Esophagus muscularis mucosa (tissue), 4 donors: Measurements from ENCODE around the gene SUMO3. TPM values are rescaled to one million over a fixed set of nuclear protein-coding genes. Genes with fewer than 3 reads are reported as not detected.

Experiments
- DNase-seq: peaks from one replicate; pipeline ENCODE4 v3.0.0-alpha.2; 2017; ENCODE audit errors: extremely low spot score
- H3K27ac ChIP-seq, 4 donors: fragments of 200-600 bp; sonication (generic); replicated peaks in 1 of 4; 1 replicate in 3 of 4; 2 replicates in 1 of 4; pipeline ENCODE4 v1.5.1; 2016 to 2019; ENCODE audit warnings: mild to moderate bottlenecking in 1 of 4
- H3K27me3 ChIP-seq, 4 donors: fragments of 200-600 bp; sonication (generic); one replicate each; pipeline versions ENCODE4 v1.5.1 to v1.6.0; 2016 to 2019
- H3K36me3 ChIP-seq, 4 donors: fragments of 200-600 bp; sonication (generic); one replicate each; pipeline ENCODE4 v1.5.1; 2016 to 2019
- H3K4me1 ChIP-seq, 4 donors: fragments of 200-600 bp; sonication (generic); one replicate each; pipeline ENCODE4 v1.5.1; 2016 to 2019
- H3K4me3 ChIP-seq, 4 donors: fragments of 200-600 bp; sonication (generic); 1 replicate in 2 of 4; 2 replicates in 2 of 4; pipeline ENCODE4 v1.5.1; 2016 to 2019; ENCODE audit warnings: mild to moderate bottlenecking in 4 of 4, moderate library complexity in 1 of 4
- H3K9me3 ChIP-seq, 4 donors: fragments of 200-600 bp; sonication (generic); 1 replicate in 3 of 4; 2 replicates in 1 of 4; pipeline ENCODE4 v1.5.1; 2016 to 2019
- EP300 ChIP-seq: sonication (generic); formaldehyde crosslinking; IDR thresholded peaks from one replicate; pipeline ENCODE4 v1.6.1; 2017; ENCODE audit warnings: antibody characterized with exemption
- POLR2A ChIP-seq: fragments of 450-650 bp; IDR thresholded peaks from one replicate; pipeline ENCODE4 v1.6.1; 2017; ENCODE audit warnings: antibody characterized with exemption, moderate library complexity, mild to moderate bottlenecking, low read depth
- POLR2AphosphoS5 ChIP-seq, 2 donors: sonication (generic); formaldehyde crosslinking; IDR thresholded peaks; one replicate each; pipeline ENCODE4 v1.6.1; 2017; ENCODE audit warnings: antibody characterized with exemption in 2 of 2
- WGBS: methylation state at CpG from one replicate; pipeline ENCODE4 v1.1.5; 2018; 5-methylcytosine and 5-hydroxymethylcytosine counted together
- intact Hi-C: fragments of 100-400 bp; cut with DNase I; formaldehyde crosslinking; loops from one replicate; pipeline ENCODE4 v1.15.1; 2023
- total RNA-seq, 4 donors: library from RNA; depleted of rRNA; stranded (reverse); fragments of >200 nt; gene quantifications; one replicate each; pipeline versions ENCODE4 v1.1.0 to v1.2.1, GENCODE V29; 2016
- TF ChIP-seq, protein P1 (sequence below), 3 experiments: fragments of 200-600 bp in 2 of 3; fragments of 450-650 bp in 1 of 3; sonication (generic) in 2 of 3; IDR thresholded peaks; one replicate each; pipeline ENCODE4 v1.5.1; 2017 to 2019; ENCODE audit warnings: antibody characterized with exemption in 3 of 3, mild to moderate bottlenecking in 2 of 3, moderate library complexity in 1 of 3

SUMO3 gene
- total RNA-seq, 4 donors from 2014 or later, result 46.1 to 52.2 (median 48.6) TPM

DNA sequence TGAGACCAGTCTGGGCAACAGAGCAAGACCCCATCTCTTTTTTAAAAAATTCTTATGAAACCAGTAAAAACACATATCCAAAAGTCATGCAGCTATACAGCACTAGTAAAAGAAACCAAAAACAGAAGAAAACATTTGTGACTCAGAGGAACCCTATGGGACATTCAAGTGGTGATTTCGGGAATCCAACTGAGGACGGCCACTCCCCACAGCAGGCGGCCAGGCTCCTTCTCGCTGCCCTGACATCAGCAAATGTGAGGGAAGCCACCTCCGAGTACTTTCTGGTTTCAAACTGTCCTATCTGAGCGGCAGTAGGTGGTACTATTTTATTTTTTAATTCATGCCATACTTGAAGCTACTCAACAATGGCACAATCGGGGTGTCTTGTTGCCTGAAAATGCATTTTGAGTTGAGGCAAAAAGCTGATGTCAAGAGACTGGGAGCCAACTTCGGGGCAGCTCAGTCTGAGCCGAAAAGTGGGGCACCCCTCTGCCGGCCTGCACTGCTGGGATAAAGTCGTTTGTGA lies 3.3 kb downstream of the SUMO3 start:
- H3K4me3 ChIP-seq, result no peak overlapping the region
- peaks cover 24 to 51% (median 41%) of the 10 kb centered on the region in 4 donors for H3K4me1 ChIP-seq
- no peak for DNase-seq
- 77% methylated on average over 11 of the region's 11 CpGs for WGBS
- H3K36me3 ChIP-seq, result peaks cover 0 to 46% (median 34%) of the 10 kb centered on the region in 4 donors
- intact Hi-C loops, result loop anchor here (5.0 kb wide), 2 partner anchors 58 to 118 kb away; partner anchors contain the start of gene PTTG1IP
- no peaks in the 10 kb centered on the region for H3K27me3 ChIP-seq
- no peak overlapping the region for H3K27ac ChIP-seq
- no peak for TF ChIP-seq EP300
- TF ChIP-seq POLR2AphosphoS5 (IDR thresholded peaks at IDR 0.05), result no peak
- TF ChIP-seq, protein P1, sequence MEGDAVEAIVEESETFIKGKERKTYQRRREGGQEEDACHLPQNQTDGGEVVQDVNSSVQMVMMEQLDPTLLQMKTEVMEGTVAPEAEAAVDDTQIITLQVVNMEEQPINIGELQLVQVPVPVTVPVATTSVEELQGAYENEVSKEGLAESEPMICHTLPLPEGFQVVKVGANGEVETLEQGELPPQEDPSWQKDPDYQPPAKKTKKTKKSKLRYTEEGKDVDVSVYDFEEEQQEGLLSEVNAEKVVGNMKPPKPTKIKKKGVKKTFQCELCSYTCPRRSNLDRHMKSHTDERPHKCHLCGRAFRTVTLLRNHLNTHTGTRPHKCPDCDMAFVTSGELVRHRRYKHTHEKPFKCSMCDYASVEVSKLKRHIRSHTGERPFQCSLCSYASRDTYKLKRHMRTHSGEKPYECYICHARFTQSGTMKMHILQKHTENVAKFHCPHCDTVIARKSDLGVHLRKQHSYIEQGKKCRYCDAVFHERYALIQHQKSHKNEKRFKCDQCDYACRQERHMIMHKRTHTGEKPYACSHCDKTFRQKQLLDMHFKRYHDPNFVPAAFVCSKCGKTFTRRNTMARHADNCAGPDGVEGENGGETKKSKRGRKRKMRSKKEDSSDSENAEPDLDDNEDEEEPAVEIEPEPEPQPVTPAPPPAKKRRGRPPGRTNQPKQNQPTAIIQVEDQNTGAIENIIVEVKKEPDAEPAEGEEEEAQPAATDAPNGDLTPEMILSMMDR (IDR thresholded peaks at IDR 0.05), result no peak
- TF ChIP-seq POLR2A, result no peak
- peaks cover 0 to 11% (median 3%) of the 10 kb centered on the region in 4 donors for H3K9me3 ChIP-seq

DNA sequence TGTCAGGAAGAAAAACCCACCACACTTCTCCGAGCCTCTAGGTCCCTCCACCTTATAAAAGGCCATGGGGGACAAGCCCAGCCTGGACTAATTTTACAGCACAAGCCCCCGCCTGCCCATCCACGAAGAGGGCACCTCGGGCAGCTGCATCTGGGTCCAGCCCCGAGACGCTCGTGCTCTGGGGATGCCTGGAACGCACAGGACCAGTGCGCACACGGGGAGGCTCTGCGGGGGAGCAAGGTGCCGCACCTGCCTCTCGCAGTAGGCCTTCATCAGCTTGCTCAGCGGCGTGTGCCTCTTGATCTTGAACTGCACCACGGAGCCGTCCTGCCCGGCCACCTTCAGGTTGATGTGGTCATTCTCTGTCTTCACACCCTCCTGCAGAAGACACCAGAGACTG lies 4.1 kb downstream of the SUMO3 start:
- no peaks in the 10 kb centered on the region for H3K27me3 ChIP-seq
- H3K9me3 ChIP-seq, result peaks cover 0 to 2% (median 0%) of the 10 kb centered on the region in 4 donors
- no peak for TF ChIP-seq POLR2A
- TF ChIP-seq, protein P1 (IDR thresholded peaks at IDR 0.05), result no peak
- TF ChIP-seq EP300, result no peak
- no peak for TF ChIP-seq POLR2AphosphoS5 (IDR thresholded peaks at IDR 0.05)
- DNase-seq, result no peak
- intact Hi-C loops, result no loop called here
- H3K36me3 ChIP-seq, result peaks cover 3 to 55% (median 42%) of the 10 kb centered on the region in 4 donors
- H3K4me1 ChIP-seq, result peaks cover 22 to 50% (median 38%) of the 10 kb centered on the region in 4 donors
- H3K4me3 ChIP-seq, result no peak overlapping the region
- 92% methylated on average over 16 of the region's 18 CpGs for WGBS
- H3K27ac ChIP-seq, result no peak overlapping the region

GRCh38 chr21:44813149-44813548 lies 4.7 kb downstream of the SUMO3 start:
- Histone ChIP-seq H3K9me3 (no peaks in the 10 kb centered on the region), H3K27ac (no peak overlapping the region), H3K4me3 (no peak overlapping the region), H3K4me1 (peaks cover 19 to 44% (median 34%) of the 10 kb centered on the region in 4 donors), H3K36me3 (peaks cover 8 to 60% (median 48%) of the 10 kb centered on the region in 4 donors), H3K27me3 (no peaks in the 10 kb centered on the region)
- TF ChIP-seq EP300 (no peak), POLR2AphosphoS5 (IDR thresholded peaks at IDR 0.05) (no peak), POLR2A (no peak)
- TF ChIP-seq, protein P1 (IDR thresholded peaks at IDR 0.05), result no peak
- WGBS, result 90% methylated on average over 10 of the region's 10 CpGs
- intact Hi-C loops, result no loop called here
- no peak for DNase-seq

DNA sequence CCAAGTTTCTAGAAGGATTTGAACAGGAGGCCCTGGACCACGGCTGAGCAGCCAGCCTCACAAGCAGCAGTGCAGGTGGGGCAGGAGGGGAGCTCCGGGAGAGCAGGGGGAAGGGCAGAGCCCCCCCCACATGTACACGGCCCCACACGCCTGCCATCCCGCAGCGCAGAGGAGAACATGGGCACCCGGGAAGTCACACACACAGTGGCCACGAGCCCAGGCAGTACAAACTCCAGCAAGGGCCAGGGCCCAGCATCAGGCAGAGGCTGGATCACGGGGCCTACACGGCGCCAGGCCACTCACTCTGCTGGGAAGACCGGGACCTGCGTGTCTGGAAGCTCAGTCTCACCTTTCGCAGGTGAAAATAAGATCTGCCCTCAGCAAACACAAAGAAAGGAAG lies 5.2 kb downstream of the SUMO3 start:
- 92% methylated on average over 12 of the region's 14 CpGs for WGBS
- Histone ChIP-seq H3K4me3 (no peak overlapping the region), H3K27me3 (no peaks in the 10 kb centered on the region), H3K36me3 (peaks cover 8 to 66% (median 53%) of the 10 kb centered on the region in 4 donors), H3K9me3 (no peaks in the 10 kb centered on the region), H3K27ac (no peak overlapping the region), H3K4me1 (peaks cover 19 to 44% (median 34%) of the 10 kb centered on the region in 4 donors)
- DNase-seq, result no peak
- intact Hi-C loops, result no loop called here
- no peak for TF ChIP-seq EP300
- no peak for TF ChIP-seq POLR2A
- TF ChIP-seq, protein P1 (IDR thresholded peaks at IDR 0.05), result no peak
- TF ChIP-seq POLR2AphosphoS5 (IDR thresholded peaks at IDR 0.05), result no peak

DNA sequence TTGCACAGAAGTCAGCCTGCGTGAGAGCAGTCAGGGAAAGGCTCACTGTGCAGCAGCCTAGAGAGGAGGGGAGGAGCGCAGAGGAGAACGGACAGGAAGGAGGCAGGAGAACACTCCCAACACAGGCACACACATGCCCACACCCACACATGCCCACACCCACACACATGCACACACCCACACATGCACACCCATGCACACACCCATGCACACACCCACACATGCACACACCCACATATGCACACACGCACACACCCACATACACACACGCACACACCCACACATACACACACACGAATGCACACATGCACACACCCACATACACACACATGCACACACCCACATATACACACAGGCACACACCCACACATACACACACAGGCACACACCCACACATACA lies 7.1 kb downstream of the SUMO3 start:
- Histone ChIP-seq H3K4me3 (no peak overlapping the region), H3K27ac (no peak overlapping the region), H3K9me3 (no peaks in the 10 kb centered on the region), H3K4me1 (peaks cover 2 to 26% (median 17%) of the 10 kb centered on the region in 4 donors), H3K36me3 (peaks cover 8 to 84% (median 71%) of the 10 kb centered on the region in 4 donors), H3K27me3 (no peaks in the 10 kb centered on the region)
- TF ChIP-seq, protein P1 (IDR thresholded peaks at IDR 0.05), result no peak
- no peak for TF ChIP-seq POLR2A
- TF ChIP-seq POLR2AphosphoS5 (IDR thresholded peaks at IDR 0.05), result no peak
- TF ChIP-seq EP300, result no peak
- intact Hi-C loops, result no loop called here
- WGBS, result 78% methylated on average over 3 of the region's 6 CpGs
- DNase-seq, result no peak
